K562 (cell line): Measurements from ENCODE around the gene SGMS1. TPM values are rescaled to one million over a fixed set of nuclear protein-coding genes. Genes with fewer than 3 reads are reported as not detected.

Experiments used
- DIDO1 ChIP-seq: fragments of 450-650 bp; IDR thresholded peaks from 2 replicates; pipeline ENCODE4 v1.6.1; 2016; ENCODE audit warnings: low read depth, missing biosample characterization, missing genetic modification characterization
- FOSL1 ChIP-seq: fragments of 200-800 bp; sonication (Bioruptor generic); conservative IDR thresholded peaks from 2 replicates; pipeline ENCODE4 v1.6.1; 2016; ENCODE audit warnings: missing genetic modification characterization, missing compliant biosample characterization
- FOXA3 ChIP-seq, 2 experiments: fragments of 450-650 bp in 1 of 2; sonication (generic) in 1 of 2; formaldehyde crosslinking; IDR thresholded peaks in 1 of 2; conservative IDR thresholded peaks in 1 of 2; 2 replicates each; pipeline versions ENCODE4 v1.4.0 to v1.8.0; 2020 to 2022; ENCODE audit warnings: mild to moderate bottlenecking in 2 of 2, missing genetic modification reagents in 1 of 2
- HCFC1 ChIP-seq: IDR thresholded peaks from 2 replicates; pipeline ENCODE4 v1.6.1; 2012; ENCODE audit warnings: low read depth, low read length, improper control_type of control experiment
- HDAC6 ChIP-seq: IDR thresholded peaks from 2 replicates; pipeline ENCODE4 v1.6.1; 2012; ENCODE audit warnings: low read depth, mild to moderate bottlenecking, control low read depth, inconsistent platforms, low read length, moderate library complexity
- NCOA1 ChIP-seq: fragments of 450-650 bp; IDR thresholded peaks from 2 replicates; pipeline ENCODE4 v1.6.1; 2016; ENCODE audit warnings: low read depth
- SMC3 ChIP-seq: conservative IDR thresholded peaks from 2 replicates; pipeline ENCODE4 v1.6.1; 2011; ENCODE audit warnings: low read depth, low read length, improper control_type of control experiment; ENCODE audit not compliant: insufficient read depth
- SREBF2 ChIP-seq: sonication (generic); formaldehyde crosslinking; IDR thresholded peaks from 2 replicates; pipeline ENCODE4 v1.4.0; 2020; ENCODE audit warnings: mild to moderate bottlenecking, missing genetic modification reagents
- TCF3 ChIP-seq: sonication (generic); formaldehyde crosslinking; IDR thresholded peaks from 2 replicates; pipeline ENCODE4 v1.4.0; 2020; ENCODE audit warnings: mild to moderate bottlenecking, missing genetic modification reagents
- U2AF2 ChIP-seq: fragments of 200-400 bp; formaldehyde crosslinking; optimal IDR thresholded peaks from 2 replicates; pipeline ENCODE3; 2017; ENCODE audit warnings: low read depth, mild to moderate bottlenecking, low read length
- ZKSCAN3 ChIP-seq: fragments of 250-450 bp; sonication (Bioruptor Pico); IDR thresholded peaks from 2 replicates; pipeline ENCODE4 v1.4.0; 2020
- ZNF133 ChIP-seq: fragments of 250-450 bp; sonication (Bioruptor Pico); IDR thresholded peaks from 2 replicates; pipeline ENCODE4 v1.4.0; 2020; ENCODE audit warnings: mild to moderate bottlenecking
- ZNF232 ChIP-seq: sonication (generic); formaldehyde crosslinking; IDR thresholded peaks from 2 replicates; pipeline ENCODE4 v1.8.0; 2022; ENCODE audit warnings: mild to moderate bottlenecking, missing genetic modification reagents
- ZNF507 ChIP-seq: conservative IDR thresholded peaks from 2 replicates; pipeline ENCODE4 v1.6.1; 2017; ENCODE audit warnings: missing genetic modification characterization, missing compliant biosample characterization
- ZNF695 ChIP-seq: fragments of 450-650 bp; formaldehyde crosslinking; IDR thresholded peaks from 2 replicates; pipeline ENCODE4 v1.4.0; 2020; ENCODE audit warnings: mild to moderate bottlenecking, moderate library complexity
- ZNF696 ChIP-seq: fragments of 250-450 bp; sonication (Bioruptor Pico); conservative IDR thresholded peaks from 2 replicates; pipeline ENCODE4 v1.4.0; 2020; ENCODE audit warnings: mild to moderate bottlenecking, moderate library complexity
- polyA plus RNA-seq, 8 experiments: library from polyadenylated mRNA; depleted of rRNA in 4 of 8; stranded (reverse) in 5 of 8; unstranded in 3 of 8; fragments of >200 nt; fragmentation: Nextera tagmentation in 2 of 8; fragmentation: Illumina TruSeq in 1 of 8; extraction: Ambion mirVana in 2 of 8; extraction: Trizol in 1 of 8; gene quantifications; 2 replicates each; pipeline versions ENCODE4 v1.2.1 to v1.2.3, GENCODE V29; 2011 to 2014; ENCODE audit warnings: inconsistent platforms in 1 of 8, missing spikeins in 1 of 8
- total RNA-seq, 7 experiments: library from RNA; depleted of rRNA in 6 of 7; stranded (reverse); fragments of >200 nt in 6 of 7; fragmentation: Illumina TruSeq in 2 of 7; extraction: Trizol in 2 of 7; gene quantifications; 2 replicates each; pipeline versions ENCODE4 v1.2.1 to v1.2.3, GENCODE V29; 2011 to 2021; ENCODE audit warnings: low replicate concordance in 1 of 7
- TF ChIP-seq, protein P1 (sequence below): fragments of 200-600 bp; sonication (generic); IDR thresholded peaks from one replicate; pipeline ENCODE4 v1.6.1; 2012; ENCODE audit warnings: mild to moderate bottlenecking, low read depth, low read length, inconsistent platforms
- TF ChIP-seq, protein P2 (sequence below): sonication (generic); formaldehyde crosslinking; IDR thresholded peaks from 2 replicates; pipeline ENCODE4 v1.8.1; 2023; ENCODE audit warnings: mild to moderate bottlenecking, missing genetic modification reagents

Gene SGMS1
- total and polyA plus RNA-seq, 9 of the 15 experiments (the other 6 are each of a cell fraction or from before 2014, with no cell fraction given): 22.6 to 232 (median 82.2) TPM

DNA sequence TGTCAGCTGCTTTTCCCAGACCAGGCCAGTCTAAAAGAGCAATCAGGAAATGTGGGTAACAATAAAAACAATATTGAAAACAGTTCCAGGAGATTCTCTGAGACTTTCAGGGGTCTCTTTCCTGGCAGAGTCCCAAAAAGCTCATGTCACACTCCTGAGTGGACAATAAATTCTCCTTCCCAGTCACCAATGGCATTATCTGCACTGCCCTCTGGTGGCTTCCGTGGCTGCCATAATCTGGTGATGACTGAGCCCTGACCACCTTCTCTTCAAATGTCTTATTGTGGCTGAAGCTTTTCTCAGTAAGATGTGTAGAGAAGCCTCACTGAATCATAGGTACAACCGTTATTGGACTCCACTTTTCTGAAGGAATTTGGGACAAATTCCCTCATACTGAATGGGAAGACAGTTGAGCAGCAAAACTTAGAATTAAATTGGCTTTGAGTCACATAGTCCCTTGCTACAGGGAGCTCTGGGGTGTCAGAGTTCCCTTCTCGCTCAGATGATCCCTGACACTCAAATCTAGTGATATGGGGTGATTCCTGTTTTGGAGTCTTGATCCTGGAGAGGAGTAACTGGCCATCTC, 348.0 kb downstream of the SGMS1 start (continued):
- TF ChIP-seq ZNF507 (no peak), HCFC1 (0 out of 2 replicates have a peak, but pooled peaks have one; percentile 10), ZNF232 (no peak), DIDO1 (tag) (no peak), TCF3 (CRISPR knock-in tag) (peak; percentile 41; the same call in 1 of the 2 replicates), U2AF2 (no peak), ZNF133 (CRISPR knock-in tag) (no peak), NCOA1 (0 out of 2 replicates have a peak, but pooled peaks have one; percentile 16), SREBF2 (peak; percentile 69; the same call in 1 of the 2 replicates), FOXA3 (CRISPR knock-in tag; conservative IDR thresholded peaks at IDR 0.05 in 1 of 2, IDR thresholded peaks at IDR 0.05 in 1 of 2) (no peak), ZNF696 (no peak), HDAC6 (no peak), ZNF695 (CRISPR knock-in tag) (no peak), ZKSCAN3 (CRISPR knock-in tag) (no peak), SMC3 (peak; percentile 86), FOSL1 (tag) (no peak)
- TF ChIP-seq, protein P1, sequence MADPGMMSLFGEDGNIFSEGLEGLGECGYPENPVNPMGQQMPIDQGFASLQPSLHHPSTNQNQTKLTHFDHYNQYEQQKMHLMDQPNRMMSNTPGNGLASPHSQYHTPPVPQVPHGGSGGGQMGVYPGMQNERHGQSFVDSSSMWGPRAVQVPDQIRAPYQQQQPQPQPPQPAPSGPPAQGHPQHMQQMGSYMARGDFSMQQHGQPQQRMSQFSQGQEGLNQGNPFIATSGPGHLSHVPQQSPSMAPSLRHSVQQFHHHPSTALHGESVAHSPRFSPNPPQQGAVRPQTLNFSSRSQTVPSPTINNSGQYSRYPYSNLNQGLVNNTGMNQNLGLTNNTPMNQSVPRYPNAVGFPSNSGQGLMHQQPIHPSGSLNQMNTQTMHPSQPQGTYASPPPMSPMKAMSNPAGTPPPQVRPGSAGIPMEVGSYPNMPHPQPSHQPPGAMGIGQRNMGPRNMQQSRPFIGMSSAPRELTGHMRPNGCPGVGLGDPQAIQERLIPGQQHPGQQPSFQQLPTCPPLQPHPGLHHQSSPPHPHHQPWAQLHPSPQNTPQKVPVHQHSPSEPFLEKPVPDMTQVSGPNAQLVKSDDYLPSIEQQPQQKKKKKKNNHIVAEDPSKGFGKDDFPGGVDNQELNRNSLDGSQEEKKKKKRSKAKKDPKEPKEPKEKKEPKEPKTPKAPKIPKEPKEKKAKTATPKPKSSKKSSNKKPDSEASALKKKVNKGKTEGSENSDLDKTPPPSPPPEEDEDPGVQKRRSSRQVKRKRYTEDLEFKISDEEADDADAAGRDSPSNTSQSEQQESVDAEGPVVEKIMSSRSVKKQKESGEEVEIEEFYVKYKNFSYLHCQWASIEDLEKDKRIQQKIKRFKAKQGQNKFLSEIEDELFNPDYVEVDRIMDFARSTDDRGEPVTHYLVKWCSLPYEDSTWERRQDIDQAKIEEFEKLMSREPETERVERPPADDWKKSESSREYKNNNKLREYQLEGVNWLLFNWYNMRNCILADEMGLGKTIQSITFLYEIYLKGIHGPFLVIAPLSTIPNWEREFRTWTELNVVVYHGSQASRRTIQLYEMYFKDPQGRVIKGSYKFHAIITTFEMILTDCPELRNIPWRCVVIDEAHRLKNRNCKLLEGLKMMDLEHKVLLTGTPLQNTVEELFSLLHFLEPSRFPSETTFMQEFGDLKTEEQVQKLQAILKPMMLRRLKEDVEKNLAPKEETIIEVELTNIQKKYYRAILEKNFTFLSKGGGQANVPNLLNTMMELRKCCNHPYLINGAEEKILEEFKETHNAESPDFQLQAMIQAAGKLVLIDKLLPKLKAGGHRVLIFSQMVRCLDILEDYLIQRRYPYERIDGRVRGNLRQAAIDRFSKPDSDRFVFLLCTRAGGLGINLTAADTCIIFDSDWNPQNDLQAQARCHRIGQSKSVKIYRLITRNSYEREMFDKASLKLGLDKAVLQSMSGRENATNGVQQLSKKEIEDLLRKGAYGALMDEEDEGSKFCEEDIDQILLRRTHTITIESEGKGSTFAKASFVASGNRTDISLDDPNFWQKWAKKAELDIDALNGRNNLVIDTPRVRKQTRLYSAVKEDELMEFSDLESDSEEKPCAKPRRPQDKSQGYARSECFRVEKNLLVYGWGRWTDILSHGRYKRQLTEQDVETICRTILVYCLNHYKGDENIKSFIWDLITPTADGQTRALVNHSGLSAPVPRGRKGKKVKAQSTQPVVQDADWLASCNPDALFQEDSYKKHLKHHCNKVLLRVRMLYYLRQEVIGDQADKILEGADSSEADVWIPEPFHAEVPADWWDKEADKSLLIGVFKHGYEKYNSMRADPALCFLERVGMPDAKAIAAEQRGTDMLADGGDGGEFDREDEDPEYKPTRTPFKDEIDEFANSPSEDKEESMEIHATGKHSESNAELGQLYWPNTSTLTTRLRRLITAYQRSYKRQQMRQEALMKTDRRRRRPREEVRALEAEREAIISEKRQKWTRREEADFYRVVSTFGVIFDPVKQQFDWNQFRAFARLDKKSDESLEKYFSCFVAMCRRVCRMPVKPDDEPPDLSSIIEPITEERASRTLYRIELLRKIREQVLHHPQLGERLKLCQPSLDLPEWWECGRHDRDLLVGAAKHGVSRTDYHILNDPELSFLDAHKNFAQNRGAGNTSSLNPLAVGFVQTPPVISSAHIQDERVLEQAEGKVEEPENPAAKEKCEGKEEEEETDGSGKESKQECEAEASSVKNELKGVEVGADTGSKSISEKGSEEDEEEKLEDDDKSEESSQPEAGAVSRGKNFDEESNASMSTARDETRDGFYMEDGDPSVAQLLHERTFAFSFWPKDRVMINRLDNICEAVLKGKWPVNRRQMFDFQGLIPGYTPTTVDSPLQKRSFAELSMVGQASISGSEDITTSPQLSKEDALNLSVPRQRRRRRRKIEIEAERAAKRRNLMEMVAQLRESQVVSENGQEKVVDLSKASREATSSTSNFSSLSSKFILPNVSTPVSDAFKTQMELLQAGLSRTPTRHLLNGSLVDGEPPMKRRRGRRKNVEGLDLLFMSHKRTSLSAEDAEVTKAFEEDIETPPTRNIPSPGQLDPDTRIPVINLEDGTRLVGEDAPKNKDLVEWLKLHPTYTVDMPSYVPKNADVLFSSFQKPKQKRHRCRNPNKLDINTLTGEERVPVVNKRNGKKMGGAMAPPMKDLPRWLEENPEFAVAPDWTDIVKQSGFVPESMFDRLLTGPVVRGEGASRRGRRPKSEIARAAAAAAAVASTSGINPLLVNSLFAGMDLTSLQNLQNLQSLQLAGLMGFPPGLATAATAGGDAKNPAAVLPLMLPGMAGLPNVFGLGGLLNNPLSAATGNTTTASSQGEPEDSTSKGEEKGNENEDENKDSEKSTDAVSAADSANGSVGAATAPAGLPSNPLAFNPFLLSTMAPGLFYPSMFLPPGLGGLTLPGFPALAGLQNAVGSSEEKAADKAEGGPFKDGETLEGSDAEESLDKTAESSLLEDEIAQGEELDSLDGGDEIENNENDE: no peak
- TF ChIP-seq, protein P2, sequence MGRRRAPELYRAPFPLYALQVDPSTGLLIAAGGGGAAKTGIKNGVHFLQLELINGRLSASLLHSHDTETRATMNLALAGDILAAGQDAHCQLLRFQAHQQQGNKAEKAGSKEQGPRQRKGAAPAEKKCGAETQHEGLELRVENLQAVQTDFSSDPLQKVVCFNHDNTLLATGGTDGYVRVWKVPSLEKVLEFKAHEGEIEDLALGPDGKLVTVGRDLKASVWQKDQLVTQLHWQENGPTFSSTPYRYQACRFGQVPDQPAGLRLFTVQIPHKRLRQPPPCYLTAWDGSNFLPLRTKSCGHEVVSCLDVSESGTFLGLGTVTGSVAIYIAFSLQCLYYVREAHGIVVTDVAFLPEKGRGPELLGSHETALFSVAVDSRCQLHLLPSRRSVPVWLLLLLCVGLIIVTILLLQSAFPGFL (CRISPR knock-in tag): no peak
